ENCODE measurements around the gene WWOX.
"Not testable (repeated sequence)": the region's sequence is repeated elsewhere in the genome, so short reads cannot be mapped to it uniquely, and the experiment has no call there.

The WWOX gene

GRCh38 chr16:79051313-79051712 lies 951.9 kb downstream of the WWOX start:
- ChIA-PET CTCF (no interaction called here), POLR2A (no interaction called here)
- DNase-seq (ENCODE audit: low read depth, low spot score): no peak
- TF ChIP-seq CTCF (IDR thresholded peaks at IDR 0.05; ENCODE audit: insufficient read depth, low read length, missing control alignments): no peak
- no peak overlapping the region for H3K4me3 ChIP-seq (ENCODE audit: low read depth, low read length)

GRCh38 chr16:79052198-79052597 lies 952.7 kb downstream of the WWOX start:
- CTCF ChIA-PET; DNase-seq (ENCODE audit: low read depth, low spot score); H3K4me3 ChIP-seq (ENCODE audit: low read depth, low read length); POLR2A ChIA-PET: not testable (repeated sequence)

GRCh38 chr16:79053577-79053976 lies 954.1 kb downstream of the WWOX start:
- DNase-seq (ENCODE audit: low read depth, low spot score): no peak
- ChIA-PET POLR2A (no interaction called here), CTCF (no interaction called here)
- TF ChIP-seq CTCF (IDR thresholded peaks at IDR 0.05; ENCODE audit: insufficient read depth, low read length, missing control alignments): no peak
- H3K4me3 ChIP-seq (ENCODE audit: low read depth, low read length): no peak overlapping the region

- TF ChIP-seq CTCF (IDR thresholded peaks at IDR 0.05; ENCODE audit: insufficient read depth, low read length, missing control alignments): no peak
Observed at GRCh38 chr16:79054211-79054984, 954.9 kb downstream of the WWOX start.

GRCh38 chr16:79055251-79055970 lies 956.0 kb downstream of the WWOX start:
- POLR2A ChIA-PET: no interaction called here
- H3K4me3 ChIP-seq (ENCODE audit: low read depth, low read length): no peak overlapping the region
- no peak for TF ChIP-seq CTCF (IDR thresholded peaks at IDR 0.05; ENCODE audit: insufficient read depth, low read length, missing control alignments)
- CTCF ChIA-PET: no interaction called here
- no peak for DNase-seq (ENCODE audit: low read depth, low spot score)

More at GRCh38 chr16:79054211-79054984, 954.9 kb downstream of the WWOX start:
- POLR2A ChIA-PET: no interaction called here
- H3K4me3 ChIP-seq (ENCODE audit: low read depth, low read length): no peak overlapping the region
- CTCF ChIA-PET: no interaction called here
- DNase-seq (ENCODE audit: low read depth, low spot score): no peak

- H3K4me3 ChIP-seq (ENCODE audit: low read depth, low read length): no peak overlapping the region
- TF ChIP-seq CTCF (IDR thresholded peaks at IDR 0.05; ENCODE audit: insufficient read depth, low read length, missing control alignments): no peak
- no peak for DNase-seq (ENCODE audit: low read depth, low spot score)
- POLR2A ChIA-PET: no interaction called here
- CTCF ChIA-PET: no interaction called here
Observed at GRCh38 chr16:79061181-79061580, 961.7 kb downstream of the WWOX start.

Measured in AG04449 (cell line).